ENCODE data around the gene RALGAPA2. TPM values are rescaled to one million over a fixed set of nuclear protein-coding genes. Genes with fewer than 3 reads are reported as not detected.

The RALGAPA2 gene
- polyA plus RNA-seq, 1 donor from 2014 or later, result 21.8 TPM

- Histone ChIP-seq H2AFZ (ENCODE audit: low read depth, low read length) (no peak overlapping the region), H3K4me2 (ENCODE audit: low read length) (no peak overlapping the region), H3K27ac (ENCODE audit: low read length) (peak overlapping the region; percentile 84), H3K79me2 (replicated peaks; ENCODE audit: insufficient read depth, low read length) (no peaks in the 10 kb centered on the region), H3K4me3 (ENCODE audit: low read length) (peak overlapping the region; percentile 9), H3K36me3 (ENCODE audit: insufficient read depth, low read length) (no peaks in the 10 kb centered on the region), H3K9me2 (ENCODE audit: insufficient read depth, low read length) (no peaks in the 10 kb centered on the region), H3K9ac (ENCODE audit: low read length) (peak overlapping the region; percentile 18), H4K20me1 (ENCODE audit: insufficient read depth) (no peaks in the 10 kb centered on the region), H3F3A (ENCODE audit: insufficient read depth, low read length, poor library complexity, severe bottlenecking) (peaks cover 6% of the 10 kb centered on the region), H3K27me3 (ENCODE audit: insufficient read depth, low read depth, low read length) (no peaks in the 10 kb centered on the region), H3K9me3 (ENCODE audit: low read length) (no peaks in the 10 kb centered on the region)
- TF ChIP-seq MXI1 (conservative IDR thresholded peaks at IDR 0.05; ENCODE audit: poor library complexity, severe bottlenecking) (no peak), SMC3 (conservative IDR thresholded peaks at IDR 0.05; ENCODE audit: poor library complexity) (no peak), TAF1 (IDR thresholded peaks at IDR 0.05; ENCODE audit: low read depth) (no peak), POLR2AphosphoS5 (IDR thresholded peaks at IDR 0.05) (no peak), REST (IDR thresholded peaks at IDR 0.05; ENCODE audit: borderline replicate concordance) (no peak), EZH2 (IDR thresholded peaks at IDR 0.05; ENCODE audit: borderline replicate concordance, insufficient read depth, low read length, poor library complexity, severe bottlenecking) (no peak), CTCF (IDR thresholded peaks at IDR 0.05; ENCODE audit: poor library complexity, severe bottlenecking) (no peak), EP300 (conservative IDR thresholded peaks at IDR 0.05; ENCODE audit: poor library complexity, severe bottlenecking) (no peak), RAD21 (conservative IDR thresholded peaks at IDR 0.05) (no peak)
These were observed 299.7 kb downstream of the RALGAPA2 start for GRCh38 chr20:20412750-20413149.

GRCh38 chr20:20411836-20412235 is 300.6 kb downstream of the RALGAPA2 start:
- peak overlapping the region; percentile 49 for H3K9ac ChIP-seq (ENCODE audit: low read length)
- H3K27ac ChIP-seq (ENCODE audit: low read length), result peak overlapping the region; percentile 84
- no peak overlapping the region for H2AFZ ChIP-seq (ENCODE audit: low read depth, low read length)
- H3F3A ChIP-seq (ENCODE audit: insufficient read depth, low read length, poor library complexity, severe bottlenecking), result peaks cover 6% of the 10 kb centered on the region
- H3K9me2 ChIP-seq (ENCODE audit: insufficient read depth, low read length), result no peaks in the 10 kb centered on the region
- H3K4me2 ChIP-seq (ENCODE audit: low read length), result peak overlapping the region; percentile 83
- no peaks in the 10 kb centered on the region for H3K27me3 ChIP-seq (ENCODE audit: insufficient read depth, low read depth, low read length)
- no peaks in the 10 kb centered on the region for H3K9me3 ChIP-seq (ENCODE audit: low read length)
- no peaks in the 10 kb centered on the region for H3K79me2 ChIP-seq (replicated peaks; ENCODE audit: insufficient read depth, low read length)
- H4K20me1 ChIP-seq (ENCODE audit: insufficient read depth), result no peaks in the 10 kb centered on the region
- H3K4me3 ChIP-seq (ENCODE audit: low read length), result peak overlapping the region; percentile 51
- no peak for TF ChIP-seq SMC3 (conservative IDR thresholded peaks at IDR 0.05; ENCODE audit: poor library complexity)
- TF ChIP-seq TAF1 (IDR thresholded peaks at IDR 0.05; ENCODE audit: low read depth), result no peak
- peak; percentile 4 for TF ChIP-seq REST (IDR thresholded peaks at IDR 0.05; ENCODE audit: borderline replicate concordance)
- no peak for TF ChIP-seq EZH2 (IDR thresholded peaks at IDR 0.05; ENCODE audit: borderline replicate concordance, insufficient read depth, low read length, poor library complexity, severe bottlenecking)
- TF ChIP-seq POLR2AphosphoS5 (IDR thresholded peaks at IDR 0.05), result peak; percentile 25
- TF ChIP-seq MXI1 (conservative IDR thresholded peaks at IDR 0.05; ENCODE audit: poor library complexity, severe bottlenecking), result no peak
- TF ChIP-seq CTCF (IDR thresholded peaks at IDR 0.05; ENCODE audit: poor library complexity, severe bottlenecking), result no peak
- TF ChIP-seq RAD21 (conservative IDR thresholded peaks at IDR 0.05), result no peak
- no peak for TF ChIP-seq EP300 (conservative IDR thresholded peaks at IDR 0.05; ENCODE audit: poor library complexity, severe bottlenecking)
- H3K36me3 ChIP-seq (ENCODE audit: insufficient read depth, low read length), result no peaks in the 10 kb centered on the region

Data from neural cell (in vitro differentiated cells).